HCT116 (cell line): Measurements from ENCODE around the gene ERCC6. TPM values are rescaled to one million over a fixed set of nuclear protein-coding genes. Genes with fewer than 3 reads are reported as not detected.

Source experiments
- ATAC-seq: fragments of 200-7000 bp; cut with Tn5 transposase; 2 replicates; pipeline ENCODE4 v1.9.1; 2020; ENCODE audit warnings: mild to moderate bottlenecking, moderate library complexity
- BruUV-seq: library from RNA; stranded (reverse); fragments of 400-500 nt; replicated peaks from 2 replicates; lab custom pipeline; 2021; lab: Mats Ljungman, UMichigan
- CTCF ChIA-PET: fragments of 300-600 bp; sonication (Branson Sonifier 250); formaldehyde crosslinking; loops from one replicate; lab custom pipeline; 2021; ENCODE audit warnings: antibody characterized with exemption; lab: Charles Lee
- POLR2A ChIA-PET: fragments of 300-600, 350-600 bp; sonication (Branson Sonifier 250); formaldehyde crosslinking; loops from one replicate; lab custom pipeline; 2021; ENCODE audit warnings: antibody characterized with exemption; lab: Charles Lee
- RAD21 ChIA-PET, 2 experiments: fragments of 300-600 bp; sonication (Branson Sonifier 250); formaldehyde crosslinking; loops; one replicate each; lab custom pipeline; 2023; ENCODE audit warnings: low total read pairs in 2 of 2; ENCODE audit not compliant: uncharacterized antibody in 2 of 2, unreplicated experiment in 2 of 2, low non-redundant PET in 1 of 2; lab: Charles Lee
- DNase-seq: peaks from one replicate; pipeline ENCODE4 v3.0.0-alpha.2; 2010; ENCODE audit warnings: low read depth, low spot score
- H2AFZ ChIP-seq: fragments of 200-600 bp; shearing (Covaris generic), sonication (generic); 2 replicates; pipeline ENCODE4 v1.6.1; 2017; ENCODE audit warnings: low read depth, mixed run types, mixed read lengths, antibody characterized with exemption, low read length; ENCODE audit not compliant: poor library complexity, severe bottlenecking
- H3K27ac ChIP-seq: 2 replicates; pipeline ENCODE4 v1.5.1; 2012; ENCODE audit warnings: low read depth, low read length
- H3K27me3 ChIP-seq: fragments of 200-600 bp; sonication (generic); 2 replicates; pipeline ENCODE4 v1.6.1; 2016; ENCODE audit warnings: mixed run types, low read length, mixed read lengths; ENCODE audit not compliant: insufficient read depth
- H3K36me3 ChIP-seq, 2 experiments: fragments of 200-500 bp in 1 of 2; fragments of 200-600 bp in 1 of 2; sonication (Bioruptor generic) in 1 of 2; sonication (generic) in 1 of 2; 2 replicates each; pipeline versions ENCODE4 v1.5.1 to v1.6.1; 2014 to 2016; ENCODE audit warnings: low read length in 2 of 2, inconsistent platforms in 1 of 2, mixed read lengths in 1 of 2, mixed run types in 1 of 2; ENCODE audit not compliant: insufficient read depth in 2 of 2, control insufficient read depth in 1 of 2
- H3K4me1 ChIP-seq, 2 experiments: fragments of 200-600 bp in 1 of 2; sonication (generic) in 1 of 2; 2 replicates each; pipeline versions ENCODE4 v1.5.1 to v1.6.1; 2012 to 2017; ENCODE audit warnings: low read length in 2 of 2, inconsistent platforms in 1 of 2, mild to moderate bottlenecking in 1 of 2, mixed read lengths in 1 of 2, mixed run types in 1 of 2, moderate library complexity in 1 of 2; ENCODE audit not compliant: insufficient read depth in 2 of 2, control insufficient read depth in 1 of 2
- H3K4me2 ChIP-seq: fragments of 200-600 bp; sonication (generic); 2 replicates; pipeline ENCODE4 v1.6.1; 2017; ENCODE audit warnings: mixed run types, low read length, mixed read lengths
- H3K4me3 ChIP-seq, 2 experiments: fragments of 200-600 bp in 1 of 2; sonication (generic) in 1 of 2; replicated peaks in 1 of 2; 2 replicates each; pipeline ENCODE4 v1.5.1; 2011 to 2016; ENCODE audit warnings: low read length in 2 of 2, control low read depth in 1 of 2, low read depth in 1 of 2, mild to moderate bottlenecking in 1 of 2, mixed read lengths in 1 of 2, mixed run types in 1 of 2
- H3K79me2 ChIP-seq: fragments of 200-600 bp; sonication (generic); 2 replicates; pipeline ENCODE4 v1.6.1; 2017; ENCODE audit warnings: mild to moderate bottlenecking, mixed run types, low read length, moderate library complexity, mixed read lengths; ENCODE audit not compliant: insufficient read depth
- H3K9ac ChIP-seq: fragments of 200-600 bp; sonication (generic); 2 replicates; pipeline ENCODE4 v1.6.1; 2016; ENCODE audit warnings: low read length, mixed read lengths
- H3K9me2 ChIP-seq: fragments of 200-600 bp; sonication (generic), shearing (Covaris generic); 2 replicates; pipeline ENCODE4 v1.6.1; 2017; ENCODE audit warnings: mixed run types, mild to moderate bottlenecking, moderate library complexity; ENCODE audit not compliant: insufficient read depth
- H3K9me3 ChIP-seq, 2 experiments: fragments of 200-500 bp in 1 of 2; fragments of 200-600 bp in 1 of 2; sonication (Bioruptor generic) in 1 of 2; sonication (generic) in 1 of 2; 2 replicates each; pipeline ENCODE4 v1.6.1; 2014 to 2017; ENCODE audit warnings: low read length in 2 of 2, mixed read lengths in 2 of 2, inconsistent platforms in 1 of 2, low read depth in 1 of 2, mild to moderate bottlenecking in 1 of 2, mixed run types in 1 of 2, moderate library complexity in 1 of 2; ENCODE audit not compliant: control insufficient read depth in 1 of 2, insufficient read depth in 1 of 2
- H4K20me1 ChIP-seq: fragments of 200-600 bp; sonication (generic), shearing (Covaris generic); 2 replicates; pipeline ENCODE4 v1.6.1; 2017; ENCODE audit warnings: mixed run types, mild to moderate bottlenecking, moderate library complexity; ENCODE audit not compliant: insufficient read depth
- CTCF ChIP-seq, 3 experiments: fragments of 200-600 bp in 1 of 3; sonication (generic) in 1 of 3; IDR thresholded peaks in 2 of 3; conservative IDR thresholded peaks in 1 of 3; 2 replicates each; pipeline ENCODE4 v1.5.1; 2012 to 2017; ENCODE audit warnings: low read depth in 2 of 3, low read length in 2 of 3, antibody characterized with exemption in 1 of 3, borderline replicate concordance in 1 of 3, control low read depth in 1 of 3, mild to moderate bottlenecking in 1 of 3, mixed read lengths in 1 of 3, mixed run types in 1 of 3, moderate library complexity in 1 of 3; ENCODE audit not compliant: insufficient read depth in 1 of 3
- SIN3A ChIP-seq: IDR thresholded peaks from 2 replicates; pipeline ENCODE4 v1.6.1; 2012; ENCODE audit warnings: low read depth
- intact Hi-C: fragments of 100-400 bp; cut with micrococcal nuclease; formaldehyde crosslinking; loops from 2 replicates; pipeline ENCODE4 v1.10.0; 2022
- total RNA-seq: library from RNA; stranded (reverse); gene quantifications from one replicate; pipeline ENCODE4 v1.2.1, GENCODE V29; 2021; ENCODE audit not compliant: unreplicated experiment

ERCC6 gene
- total RNA-seq, 1 experiment from 2014 or later = 16.4 TPM

- no TSS peak for BruUV-seq
These were observed 2.8 kb upstream of the ERCC6 start for GRCh38 chr10:49541762-49542161.

More at GRCh38 chr10:49541762-49542161, 2.8 kb upstream of the ERCC6 start:
- H3K9me2 ChIP-seq = no peaks in the 10 kb centered on the region
- ATAC-seq (no peak), DNase-seq (no peak)
- TF ChIP-seq SIN3A (no peak), CTCF (IDR thresholded peaks at IDR 0.05 in 2 of 3, conservative IDR thresholded peaks at IDR 0.05 in 1 of 3; ENCODE audit: borderline replicate concordance in 1 of 3, insufficient read depth in 1 of 3, low read depth in 2 of 3, low read length in 2 of 3) (0 out of 6 replicates have a peak, but pooled peaks of 1 of the 3 experiments have one; percentile 9)
- H4K20me1 ChIP-seq = no peaks in the 10 kb centered on the region
- no peak overlapping the region for H2AFZ ChIP-seq
- no peaks in the 10 kb centered on the region for H3K27me3 ChIP-seq
- H3K36me3 ChIP-seq = no peaks in the 10 kb centered on the region
- ChIA-PET CTCF (interaction anchor here (1.4 kb wide), 1 partner anchor 9 kb away, joined by 4 read pairs; no protein-coding TSS in a partner anchor), RAD21 (no interaction called here), POLR2A (interaction anchor here (2.2 kb wide), 1 partner anchor 9 kb away, joined by 5 read pairs; no protein-coding TSS in a partner anchor)
- no peak overlapping the region for H3K4me3 ChIP-seq
- intact Hi-C loops = no loop called here
- H3K9me3 ChIP-seq = no peaks in the 10 kb centered on the region
- peaks cover 10 to 22% of the 10 kb centered on the region in 2 experiments for H3K4me1 ChIP-seq
- no peak overlapping the region for H3K27ac ChIP-seq
- H3K79me2 ChIP-seq = peaks cover 11% of the 10 kb centered on the region; the same call in 1 of the 2 replicates
- H3K9ac ChIP-seq = no peak overlapping the region
- no peak overlapping the region for H3K4me2 ChIP-seq
